Pancreas (tissue), 10 donors: Measurements from ENCODE around the gene GORASP1. TPM values are rescaled to one million over a fixed set of nuclear protein-coding genes. Genes with fewer than 3 reads are reported as not detected.

ENCODE experiments used
- ATAC-seq, 4 donors: fragments of 200-7000 bp; cut with Tn5 transposase; one replicate each; pipeline versions ENCODE4 v1.8.0 to v1.9.1; 2020; ENCODE audit warnings: mild to moderate bottlenecking in 4 of 4, moderate library complexity in 4 of 4
- DNase-seq, 6 donors: peaks; one replicate each; pipeline ENCODE4 v3.0.0-alpha.2; 2020
- FAIRE-seq: peaks from 2 replicates; lab custom pipeline; 2012; peaks lifted over from hg19 to GRCh38; lab: Jason Lieb, UNC
- H3K27ac ChIP-seq, 4 donors: fragments of 200-600 bp; sonication (generic); 1 replicate in 3 of 4; 2 replicates in 1 of 4; pipeline versions ENCODE4 v1.5.0 to v1.8.0; 2020
- H3K27me3 ChIP-seq, 4 donors: fragments of 200-600 bp; one replicate each; pipeline ENCODE4 v1.8.0; 2021
- H3K36me3 ChIP-seq, 3 donors: fragments of 200-600 bp; sonication (generic) in 1 of 3; one replicate each; pipeline versions ENCODE4 v1.5.0 to v1.8.0; 2020 to 2021
- H3K4me1 ChIP-seq, 3 donors: fragments of 200-600 bp; one replicate each; pipeline ENCODE4 v1.8.0; 2021
- H3K4me3 ChIP-seq, 4 donors: fragments of 200-600 bp; sonication (generic) in 2 of 4; one replicate each; pipeline versions ENCODE4 v1.5.0 to v1.8.0; 2020 to 2021
- H3K9me3 ChIP-seq, 4 donors: fragments of 200-600 bp; one replicate each; pipeline ENCODE4 v1.8.0; 2021
- WGBS, 2 donors: extraction: QIAGEN DNeasy Blood & Tissue Kit; methylation state at CpG; one replicate each; pipeline ENCODE4 v1.1.7; 2013; 5-methylcytosine and 5-hydroxymethylcytosine counted together
- intact Hi-C, 3 donors: fragments of 100-400 bp; cut with DNase I; formaldehyde crosslinking; loops; one replicate each; pipeline versions ENCODE4 v1.11.1 to v1.14.2; 2022
- polyA plus RNA-seq, 2 donors: library from polyadenylated mRNA; stranded (reverse); fragments of 200-250 nt; gene quantifications; one replicate each; pipeline ENCODE4 v1.2.3, GENCODE V29; 2013
- total RNA-seq, 6 donors: library from RNA; stranded (reverse); fragmentation: NEBNext Ultra II Directional in 4 of 6; extraction: Animal tissue kit (Norgen Biotek cat#: 25700) in 4 of 6; gene quantifications; one replicate each; pipeline versions ENCODE4 v1.2.1 to v1.2.4, GENCODE V29; 2021 to 2023
- TF ChIP-seq, protein P1 (sequence below), 4 donors: fragments of 200-600 bp; sonication (generic) in 3 of 4; IDR thresholded peaks; one replicate each; pipeline versions ENCODE4 v1.5.0 to v1.8.0; 2021; ENCODE audit warnings: antibody characterized with exemption in 4 of 4
- donor health status: healthy with polysubstance abuse.
- donor health status: DM: no; HTN: no; CAD: no; lungs with moderate emphysema.
- donor health status: DM: no; HTN: no; CAD: no.
- donor health status: control.
- donor health status: control.
- donor health status: Bipolar disorder and iron deficiency.
- donor health status: DM: yes; HTN: yes; CAD: no.
- donor health status: DM: no; HTN: no; CAD: no.
- donor health status: DM: no; HTN: no; CAD: no.
- donor health status: DM: yes; HTN: yes; CAD: no.

Gene GORASP1
- total and polyA plus RNA-seq, 8 donors, result 25.9 to 79.6 (median 34.3) TPM

DNA sequence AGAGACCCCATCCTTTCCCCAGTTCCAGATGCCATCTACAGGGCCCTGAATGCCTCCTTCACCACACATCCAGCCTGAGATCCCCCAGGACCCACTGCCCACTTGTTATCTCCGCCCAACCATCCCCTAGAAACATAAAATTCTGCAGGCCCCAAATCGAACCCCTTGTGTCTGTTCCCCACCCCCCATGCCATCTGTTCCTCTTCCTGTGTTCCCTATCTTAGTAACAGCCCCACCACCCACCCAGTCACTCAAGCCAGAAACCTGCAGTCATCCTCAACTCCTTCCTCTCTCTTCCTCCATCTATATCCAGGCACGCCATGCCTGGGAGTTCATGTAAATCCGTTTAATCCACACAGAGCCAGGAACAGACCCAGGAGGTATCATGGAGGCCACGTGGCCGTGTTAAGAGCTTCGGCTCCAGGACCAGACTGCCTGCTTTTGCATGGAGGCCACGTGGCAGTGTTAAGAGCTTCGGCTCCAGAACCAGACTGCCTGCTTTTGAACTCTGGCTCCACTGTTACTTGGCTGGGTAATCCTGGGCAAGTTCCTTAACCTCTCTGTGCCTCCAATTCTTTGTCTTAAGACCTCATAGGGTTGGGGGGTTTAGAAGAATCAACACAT lies 41.1 kb upstream of the GORASP1 start:
- Histone ChIP-seq H3K27me3 (no peaks in the 10 kb centered on the region), H3K4me3 (peak overlapping the region in 2 of 4 donors; percentile 2 to 20), H3K27ac (peak overlapping the region in 3 of 4 donors; percentile 49 to 100 (median 100)), H3K36me3 (peaks cover 12 to 30% (median 20%) of the 10 kb centered on the region in 3 donors), H3K9me3 (no peaks in the 10 kb centered on the region), H3K4me1 (peaks cover 41 to 59% (median 43%) of the 10 kb centered on the region in 3 donors)
- peak in 1 of 6 donors; percentile 36 for DNase-seq
- TF ChIP-seq, protein P1, sequence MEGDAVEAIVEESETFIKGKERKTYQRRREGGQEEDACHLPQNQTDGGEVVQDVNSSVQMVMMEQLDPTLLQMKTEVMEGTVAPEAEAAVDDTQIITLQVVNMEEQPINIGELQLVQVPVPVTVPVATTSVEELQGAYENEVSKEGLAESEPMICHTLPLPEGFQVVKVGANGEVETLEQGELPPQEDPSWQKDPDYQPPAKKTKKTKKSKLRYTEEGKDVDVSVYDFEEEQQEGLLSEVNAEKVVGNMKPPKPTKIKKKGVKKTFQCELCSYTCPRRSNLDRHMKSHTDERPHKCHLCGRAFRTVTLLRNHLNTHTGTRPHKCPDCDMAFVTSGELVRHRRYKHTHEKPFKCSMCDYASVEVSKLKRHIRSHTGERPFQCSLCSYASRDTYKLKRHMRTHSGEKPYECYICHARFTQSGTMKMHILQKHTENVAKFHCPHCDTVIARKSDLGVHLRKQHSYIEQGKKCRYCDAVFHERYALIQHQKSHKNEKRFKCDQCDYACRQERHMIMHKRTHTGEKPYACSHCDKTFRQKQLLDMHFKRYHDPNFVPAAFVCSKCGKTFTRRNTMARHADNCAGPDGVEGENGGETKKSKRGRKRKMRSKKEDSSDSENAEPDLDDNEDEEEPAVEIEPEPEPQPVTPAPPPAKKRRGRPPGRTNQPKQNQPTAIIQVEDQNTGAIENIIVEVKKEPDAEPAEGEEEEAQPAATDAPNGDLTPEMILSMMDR (IDR thresholded peaks at IDR 0.05), result no peak
- FAIRE-seq, result no peak
- intact Hi-C loops, result no loop called here
- no peak for ATAC-seq
- WGBS, 2 donors, result 43 to 63% methylated on average over 9 of the region's 9 CpGs

DNA sequence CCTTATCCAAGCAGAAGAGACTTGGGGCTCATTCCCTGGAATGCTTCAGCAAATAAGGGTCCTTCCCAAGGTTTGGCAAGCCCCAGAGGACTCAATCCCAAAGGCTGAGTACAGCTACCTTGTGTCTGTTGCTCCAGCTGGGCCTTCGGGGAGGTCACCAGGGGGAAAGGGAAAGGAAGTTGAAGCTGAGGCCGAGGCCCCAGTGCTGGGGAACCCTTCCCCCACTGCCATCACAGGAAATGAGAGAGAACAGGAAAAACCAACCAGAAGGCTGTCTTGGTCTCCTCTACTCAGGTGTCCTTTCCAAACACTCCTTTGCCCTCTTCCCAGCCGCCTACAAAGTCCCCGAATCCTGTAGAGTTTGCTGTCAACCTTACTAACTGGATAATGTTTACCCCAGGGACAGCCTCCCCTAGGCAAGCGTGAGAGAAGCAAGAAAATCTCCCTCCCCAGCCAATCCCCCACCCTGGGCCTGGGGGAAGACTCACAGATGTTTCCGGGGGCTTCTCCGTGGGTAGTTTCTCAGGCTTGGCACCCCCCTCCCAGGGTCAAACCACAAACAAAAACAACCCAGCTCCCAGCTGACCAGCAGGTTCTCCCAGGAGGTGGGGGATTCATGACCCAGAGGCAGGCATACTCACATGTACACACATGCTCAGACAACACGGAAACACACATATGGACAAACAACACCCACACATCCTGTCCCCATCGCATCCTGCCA lies 40.4 kb upstream of the GORASP1 start:
- no peak for FAIRE-seq
- WGBS, 2 donors, result 36 to 39% methylated on average over 9 of the region's 9 CpGs
- Histone ChIP-seq H3K27me3 (no peaks in the 10 kb centered on the region), H3K4me1 (peaks cover 45 to 66% (median 47%) of the 10 kb centered on the region in 3 donors), H3K9me3 (no peaks in the 10 kb centered on the region), H3K36me3 (peaks cover 16 to 36% (median 26%) of the 10 kb centered on the region in 3 donors), H3K27ac (peak overlapping the region; percentile 9 to 100 (median 74)), H3K4me3 (peak overlapping the region in 2 of 4 donors; percentile 2 to 20)
- TF ChIP-seq, protein P1 (IDR thresholded peaks at IDR 0.05), result no peak
- DNase-seq, result peak in 1 of 6 donors; percentile 58
- intact Hi-C loops, result no loop called here
- no peak for ATAC-seq

DNA sequence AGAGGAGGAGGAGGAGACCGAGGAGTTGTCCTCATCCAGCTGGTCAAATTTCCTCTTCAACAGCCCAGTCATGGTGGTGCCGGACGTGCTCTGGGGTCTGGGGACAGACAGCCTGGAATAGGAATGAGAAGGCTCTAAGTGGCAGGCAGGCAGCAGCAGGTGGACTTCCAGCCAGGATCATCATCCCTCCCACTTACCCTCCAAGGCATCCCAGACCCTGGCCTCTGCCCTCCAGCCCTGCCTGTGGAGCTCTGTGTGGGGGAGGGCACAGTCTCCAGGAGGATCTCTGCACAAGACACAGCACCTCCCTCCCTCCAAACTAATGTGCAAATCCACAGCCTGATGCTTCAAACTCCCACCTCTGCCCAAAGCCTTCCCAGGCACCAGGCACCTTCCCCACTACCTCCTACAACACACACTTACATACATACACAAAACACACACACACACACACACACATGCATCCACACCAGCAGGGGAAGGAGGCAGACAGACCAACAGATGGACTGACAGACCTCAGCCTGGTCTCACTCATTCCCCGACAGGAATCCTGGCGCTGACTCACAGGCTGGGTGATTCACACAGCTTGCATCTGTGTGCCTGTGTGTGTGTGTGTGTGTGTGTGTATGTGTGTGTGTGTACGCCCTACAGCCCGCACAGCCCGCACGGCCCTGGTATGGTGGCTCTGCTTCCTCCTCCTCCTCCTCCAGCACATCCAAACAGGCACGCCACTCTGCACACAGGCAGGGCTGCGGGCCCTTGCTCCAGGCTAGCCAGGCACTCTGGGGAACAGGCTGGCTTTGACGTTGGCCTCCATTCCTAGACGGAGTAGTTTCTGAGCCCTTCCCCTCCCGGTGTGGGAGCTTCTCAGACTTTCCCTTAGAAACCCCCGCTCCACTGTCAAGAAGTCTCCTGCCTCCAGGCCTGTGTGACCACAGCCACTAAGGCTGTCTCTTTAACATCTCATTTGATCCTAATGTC lies 39.5 kb upstream of the GORASP1 start:
- intact Hi-C loops, result no loop called here
- TF ChIP-seq, protein P1 (IDR thresholded peaks at IDR 0.05), result no peak
- peaks cover 55 to 76% (median 57%) of the 10 kb centered on the region in 3 donors for H3K4me1 ChIP-seq
- WGBS, 2 donors, result 38 to 46% methylated on average over 14 to 15 of the region's 15 CpGs
- no peak for FAIRE-seq
- H3K9me3 ChIP-seq, result no peaks in the 10 kb centered on the region
- DNase-seq, result peak in 5 of 6 donors; percentile 57 to 80 (median 74)
- peak overlapping the region; percentile 9 to 100 (median 74) for H3K27ac ChIP-seq
- ATAC-seq, result peak; percentile 27 to 61 (median 50)
- H3K27me3 ChIP-seq, result no peaks in the 10 kb centered on the region
- H3K36me3 ChIP-seq, result peaks cover 20 to 43% (median 28%) of the 10 kb centered on the region in 3 donors
- H3K4me3 ChIP-seq, result peak overlapping the region in 2 of 4 donors; percentile 6 to 8

DNA sequence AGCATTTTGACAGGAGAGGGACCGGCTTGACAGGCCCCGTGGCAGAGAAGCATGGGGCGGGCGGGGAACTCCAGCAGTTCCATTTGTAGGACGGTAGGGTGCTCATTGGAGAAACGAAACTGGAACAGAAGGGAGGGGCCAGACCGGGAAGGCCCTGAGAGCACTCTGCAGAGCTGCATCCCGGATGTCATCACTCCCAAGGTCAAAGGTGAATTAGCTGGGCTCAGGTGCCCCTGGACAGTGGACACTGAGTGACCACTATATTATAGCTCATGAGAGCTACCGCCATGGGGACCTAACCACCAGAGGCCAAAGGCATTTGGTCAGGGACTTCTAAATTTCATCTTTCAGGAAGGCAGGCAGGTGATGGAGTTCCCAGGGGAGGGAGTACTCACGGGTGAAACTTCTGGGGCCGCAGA lies 38.7 kb upstream of the GORASP1 start:
- FAIRE-seq, result no peak
- Histone ChIP-seq H3K36me3 (peaks cover 20 to 43% (median 28%) of the 10 kb centered on the region in 3 donors), H3K9me3 (no peaks in the 10 kb centered on the region), H3K27ac (peak overlapping the region in 2 of 4 donors; percentile 100), H3K27me3 (no peaks in the 10 kb centered on the region), H3K4me3 (no peak overlapping the region), H3K4me1 (peaks cover 60 to 83% (median 65%) of the 10 kb centered on the region in 3 donors)
- intact Hi-C loops, result no loop called here
- TF ChIP-seq, protein P1 (IDR thresholded peaks at IDR 0.05), result no peak
- ATAC-seq, result no peak
- DNase-seq, result peak in 2 of 6 donors; percentile 26 to 49
- WGBS, 2 donors, result 51 to 60% methylated on average over 11 of the region's 11 CpGs
